KMS-11 (cell line): Measurements from ENCODE around the gene RBFOX1.

Experiments
- H2AFZ ChIP-seq: fragments of 200-600 bp; sonication (generic); 2 replicates; pipeline ENCODE4 v1.6.1; 2016; ENCODE audit warnings: antibody characterized with exemption, mixed run types, low read depth
- H3K27ac ChIP-seq: fragments of 200-600 bp; sonication (generic); 2 replicates; pipeline ENCODE4 v1.6.1; 2016; ENCODE audit warnings: mild to moderate bottlenecking, mixed run types
- H3K27me3 ChIP-seq: fragments of 200-600 bp; sonication (generic); 2 replicates; pipeline ENCODE4 v1.6.1; 2017; ENCODE audit warnings: mild to moderate bottlenecking, low read depth, mixed run types, moderate library complexity; ENCODE audit not compliant: insufficient read depth
- H3K36me3 ChIP-seq: fragments of 200-600 bp; sonication (generic); 2 replicates; pipeline ENCODE4 v1.6.1; 2017; ENCODE audit warnings: mild to moderate bottlenecking, mixed run types; ENCODE audit not compliant: insufficient read depth
- H3K4me1 ChIP-seq: fragments of 200-600 bp; sonication (generic); 2 replicates; pipeline ENCODE4 v1.6.1; 2016; ENCODE audit warnings: mild to moderate bottlenecking, low read depth, mixed run types; ENCODE audit not compliant: poor library complexity, severe bottlenecking
- H3K4me2 ChIP-seq: fragments of 200-600 bp; sonication (generic); 2 replicates; pipeline ENCODE4 v1.7.0; 2016; ENCODE audit warnings: mild to moderate bottlenecking, mixed run types
- H3K4me3 ChIP-seq: fragments of 200-600 bp; sonication (generic); IDR thresholded peaks from 2 replicates; pipeline ENCODE4 v1.6.1; 2017; ENCODE audit warnings: low read depth, low read length, mixed read lengths; ENCODE audit not compliant: insufficient read depth
- H3K79me2 ChIP-seq: fragments of 200-600 bp; sonication (generic); 2 replicates; pipeline ENCODE4 v1.6.1; 2016; ENCODE audit warnings: low read depth, mixed run types; ENCODE audit not compliant: insufficient read depth
- H3K9ac ChIP-seq: fragments of 200-600 bp; sonication (generic); 2 replicates; pipeline ENCODE4 v1.6.1; 2016; ENCODE audit warnings: mild to moderate bottlenecking, mixed run types
- H4K20me1 ChIP-seq: fragments of 200-600 bp; sonication (generic); 2 replicates; pipeline ENCODE4 v1.6.1; 2016; ENCODE audit warnings: mild to moderate bottlenecking, mixed run types; ENCODE audit not compliant: insufficient read depth
- CTCF ChIP-seq: fragments of 200-600 bp; sonication (generic); conservative IDR thresholded peaks from 2 replicates; pipeline ENCODE4 v1.6.1; 2017; ENCODE audit warnings: low read depth, mild to moderate bottlenecking, antibody characterized with exemption, low read length, moderate library complexity, mixed read lengths

Gene RBFOX1

GRCh38 chr16:7420079-7420478, 87.4 kb downstream of the RBFOX1 start:
- H3K9ac ChIP-seq = no peak overlapping the region
- no peaks in the 10 kb centered on the region for H3K79me2 ChIP-seq
- H3K4me1 ChIP-seq = peaks cover 12% of the 10 kb centered on the region
- H3K27ac ChIP-seq = no peak overlapping the region
- H4K20me1 ChIP-seq = no peaks in the 10 kb centered on the region
- TF ChIP-seq CTCF = no peak
- H3K4me3 ChIP-seq = no peak overlapping the region
- H2AFZ ChIP-seq = no peak overlapping the region
- no peaks in the 10 kb centered on the region for H3K27me3 ChIP-seq
- no peaks in the 10 kb centered on the region for H3K36me3 ChIP-seq
- H3K4me2 ChIP-seq = no peak overlapping the region

- Histone ChIP-seq H3K4me1 (peaks cover 12% of the 10 kb centered on the region), H3K79me2 (no peaks in the 10 kb centered on the region), H3K27ac (no peak overlapping the region), H3K4me2 (no peak overlapping the region), H3K36me3 (no peaks in the 10 kb centered on the region), H3K4me3 (no peak overlapping the region), H2AFZ (no peak overlapping the region), H3K9ac (no peak overlapping the region), H4K20me1 (no peaks in the 10 kb centered on the region), H3K27me3 (no peaks in the 10 kb centered on the region)
- TF ChIP-seq CTCF = no peak
Measured at GRCh38 chr16:7420843-7421242, 88.2 kb downstream of the RBFOX1 start.

GRCh38 chr16:7421578-7421977, 88.9 kb downstream of the RBFOX1 start:
- Histone ChIP-seq H3K4me1 (peaks cover 12% of the 10 kb centered on the region), H4K20me1 (no peaks in the 10 kb centered on the region), H3K79me2 (no peaks in the 10 kb centered on the region), H3K36me3 (no peaks in the 10 kb centered on the region), H3K9ac (no peak overlapping the region), H3K27me3 (no peaks in the 10 kb centered on the region), H3K4me3 (no peak overlapping the region), H3K27ac (no peak overlapping the region), H3K4me2 (no peak overlapping the region), H2AFZ (no peak overlapping the region)
- no peak for TF ChIP-seq CTCF

- no peak overlapping the region for H3K27ac ChIP-seq
- H3K79me2 ChIP-seq = no peaks in the 10 kb centered on the region
- H3K36me3 ChIP-seq = no peaks in the 10 kb centered on the region
- H3K4me2 ChIP-seq = no peak overlapping the region
- peaks cover 12% of the 10 kb centered on the region for H3K4me1 ChIP-seq
- no peak overlapping the region for H3K9ac ChIP-seq
- H2AFZ ChIP-seq = no peak overlapping the region
- TF ChIP-seq CTCF = no peak
- H4K20me1 ChIP-seq = no peaks in the 10 kb centered on the region
- no peak overlapping the region for H3K4me3 ChIP-seq
- no peaks in the 10 kb centered on the region for H3K27me3 ChIP-seq
Measured at GRCh38 chr16:7422036-7422888, 89.6 kb downstream of the RBFOX1 start.
